Spleen (tissue), 11 donors: Measurements from ENCODE around the gene DHRSX. TPM values are rescaled to one million over a fixed set of nuclear protein-coding genes. Genes with fewer than 3 reads are reported as not detected.

Experiments
- DNase-seq: peaks from one replicate; pipeline ENCODE4 v3.0.0-alpha.2; 2020
- H3K27ac ChIP-seq, 8 donors: fragments of 200-600 bp; sonication (generic) in 7 of 8; 1 replicate in 4 of 8; 2 replicates in 4 of 8; pipeline versions ENCODE4 v1.5.0 to v1.8.0; 2016 to 2021; ENCODE audit warnings: inconsistent platforms in 4 of 8, mild to moderate bottlenecking in 4 of 8, moderate library complexity in 1 of 8
- H3K27me3 ChIP-seq, 7 donors: fragments of 200-600 bp; sonication (generic) in 6 of 7; replicated peaks in 1 of 7; 1 replicate in 4 of 7; 2 replicates in 3 of 7; pipeline versions ENCODE4 v1.5.0 to v1.8.0; 2016 to 2021; ENCODE audit warnings: inconsistent platforms in 3 of 7, mild to moderate bottlenecking in 1 of 7
- H3K36me3 ChIP-seq, 6 donors: fragments of 200-600 bp; sonication (generic) in 5 of 6; 1 replicate in 4 of 6; 2 replicates in 2 of 6; pipeline versions ENCODE4 v1.5.0 to v1.8.0; 2016 to 2021; ENCODE audit warnings: inconsistent platforms in 2 of 6
- H3K4me1 ChIP-seq, 6 donors: fragments of 200-600 bp; sonication (generic) in 5 of 6; 1 replicate in 3 of 6; 2 replicates in 3 of 6; pipeline versions ENCODE4 v1.5.0 to v1.8.0; 2016 to 2021; ENCODE audit warnings: inconsistent platforms in 3 of 6
- H3K4me3 ChIP-seq, 8 donors: fragments of 200-600 bp; sonication (generic) in 7 of 8; 1 replicate in 4 of 8; 2 replicates in 4 of 8; pipeline versions ENCODE4 v1.5.0 to v1.8.0; 2016 to 2021; ENCODE audit warnings: inconsistent platforms in 4 of 8, mild to moderate bottlenecking in 4 of 8, moderate library complexity in 2 of 8
- H3K9me3 ChIP-seq, 8 donors: fragments of 200-600 bp; sonication (generic) in 7 of 8; 1 replicate in 4 of 8; 2 replicates in 4 of 8; pipeline versions ENCODE4 v1.5.0 to v1.8.0; 2016 to 2021; ENCODE audit warnings: inconsistent platforms in 4 of 8
- CTCF ChIP-seq, 11 experiments: fragments of 200-600 bp in 7 of 11; fragments of 450-650 bp in 4 of 11; sonication (generic) in 4 of 11; IDR thresholded peaks in 8 of 11; conservative IDR thresholded peaks in 3 of 11; 1 replicate in 7 of 11; 2 replicates in 4 of 11; pipeline versions ENCODE4 v1.4.0 to v1.8.0; 2016 to 2021; ENCODE audit warnings: antibody characterized with exemption in 11 of 11, inconsistent platforms in 4 of 11, mild to moderate bottlenecking in 1 of 11
- POLR2A ChIP-seq, 3 donors: fragments of 450-650 bp; IDR thresholded peaks; one replicate each; pipeline ENCODE4 v1.5.1; 2017; ENCODE audit warnings: antibody characterized with exemption in 3 of 3, mild to moderate bottlenecking in 1 of 3
- POLR2AphosphoS5 ChIP-seq, 3 donors: sonication (generic); formaldehyde crosslinking; IDR thresholded peaks; one replicate each; pipeline ENCODE4 v1.5.1; 2017; ENCODE audit warnings: antibody characterized with exemption in 3 of 3
- WGBS, 5 donors: extraction: QIAGEN DNeasy Blood & Tissue Kit in 3 of 5; methylation state at CpG; one replicate each; pipeline versions ENCODE4 v1.1.5 to v1.1.7; 2013 to 2018; 5-methylcytosine and 5-hydroxymethylcytosine counted together
- intact Hi-C: fragments of 100-400 bp; cut with DNase I; formaldehyde crosslinking; loops from one replicate; pipeline ENCODE4 v1.15.0; 2023; ENCODE audit warnings: low total_unique reads
- polyA plus RNA-seq, 3 donors: library from polyadenylated mRNA; stranded (reverse); fragments of 200-250 nt; gene quantifications; one replicate each; pipeline ENCODE4 v1.2.1, GENCODE V29; 2013
- total RNA-seq, 7 donors: library from RNA; depleted of rRNA in 3 of 7; stranded (reverse); fragments of >200 nt in 3 of 7; fragmentation: NEBNext Ultra II Directional in 4 of 7; extraction: Animal tissue kit (Norgen Biotek cat#: 25700) in 4 of 7; gene quantifications; one replicate each; pipeline versions ENCODE4 v1.1.0 to v1.2.1, GENCODE V29; 2016 to 2021
- donor health status: healthy with polysubstance abuse.
- donor health status: DM: no; HTN: no; CAD: no; lungs with moderate emphysema.
- donor health status: DM: no; HTN: no; CAD: no.
- donor health status: Bipolar disorder and iron deficiency.
- donor health status: healthy.
- donor health status: DM: no; HTN: no; CAD: no.
- donor health status: DM: yes; HTN: yes; CAD: no.

The DHRSX gene
- total and polyA plus RNA-seq, 10 donors, result 5.5 to 29.6 (median 23.2) TPM

DNA sequence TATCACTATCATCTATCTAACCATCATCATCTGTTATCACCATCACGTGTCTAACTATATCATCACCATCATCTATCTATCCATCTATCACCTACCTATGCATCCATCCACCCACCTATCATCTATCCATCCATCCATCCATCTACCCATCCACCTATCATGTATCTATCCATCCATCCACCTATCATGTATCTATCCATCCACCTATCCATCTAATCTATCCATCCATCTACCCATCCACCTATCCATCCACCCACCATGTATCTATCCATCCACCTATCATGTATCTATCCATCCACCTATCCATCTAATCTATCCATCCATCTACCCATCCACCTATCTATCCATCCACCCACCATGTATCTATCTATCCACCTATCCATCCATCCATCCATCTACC is 316.7 kb downstream of the DHRSX start:
- no peaks in the 10 kb centered on the region for H3K27me3 ChIP-seq
- TF ChIP-seq POLR2A (IDR thresholded peaks at IDR 0.05) (no peak), POLR2AphosphoS5 (IDR thresholded peaks at IDR 0.05) (no peak), CTCF (IDR thresholded peaks at IDR 0.05 in 8 of 11, conservative IDR thresholded peaks at IDR 0.05 in 3 of 11) (no peak)
- no peak overlapping the region for H3K4me3 ChIP-seq
- H3K36me3 ChIP-seq, result no peaks in the 10 kb centered on the region
- no peak overlapping the region for H3K27ac ChIP-seq
- no peak for DNase-seq
- intact Hi-C loops, result no loop called here
- H3K4me1 ChIP-seq, result no peaks in the 10 kb centered on the region
- 92 to 100% (median 97%) methylated on average over 1 of the region's 1 CpG for WGBS, 5 donors
- H3K9me3 ChIP-seq, result peaks cover 0 to 35% (median 13%) of the 10 kb centered on the region in 8 donors

- no peak for TF ChIP-seq CTCF (IDR thresholded peaks at IDR 0.05 in 8 of 11, conservative IDR thresholded peaks at IDR 0.05 in 3 of 11)
- TF ChIP-seq POLR2A (IDR thresholded peaks at IDR 0.05), result no peak
- TF ChIP-seq POLR2AphosphoS5 (IDR thresholded peaks at IDR 0.05), result no peak
- DNase-seq, result no peak
- intact Hi-C loops, result no loop called here
- no peaks in the 10 kb centered on the region for H3K4me1 ChIP-seq
- 84 to 89% (median 88%) methylated on average over 13 to 14 of the region's 14 CpGs for WGBS, 5 donors
- H3K27ac ChIP-seq, result no peak overlapping the region
- H3K4me3 ChIP-seq, result no peak overlapping the region
- peaks cover 0 to 30% (median 13%) of the 10 kb centered on the region in 8 donors for H3K9me3 ChIP-seq
- no peaks in the 10 kb centered on the region for H3K27me3 ChIP-seq
- H3K36me3 ChIP-seq, result no peaks in the 10 kb centered on the region
These were observed 317.5 kb downstream of the DHRSX start for GRCh38 chrX:2183193-2183725.

GRCh38 chrX:2177541-2177940 is 323.2 kb downstream of the DHRSX start:
- H3K36me3 ChIP-seq, result no peaks in the 10 kb centered on the region
- TF ChIP-seq POLR2AphosphoS5 (IDR thresholded peaks at IDR 0.05), result no peak
- no peak for TF ChIP-seq POLR2A (IDR thresholded peaks at IDR 0.05)
- TF ChIP-seq CTCF (IDR thresholded peaks at IDR 0.05 in 8 of 11, conservative IDR thresholded peaks at IDR 0.05 in 3 of 11), result no peak
- WGBS, 5 donors, result 92 to 96% (median 94%) methylated on average over 14 of the region's 14 CpGs
- intact Hi-C loops, result no loop called here
- H3K27ac ChIP-seq, result no peak overlapping the region
- no peak for DNase-seq
- no peaks in the 10 kb centered on the region for H3K4me1 ChIP-seq
- no peak overlapping the region for H3K4me3 ChIP-seq
- H3K27me3 ChIP-seq, result no peaks in the 10 kb centered on the region
- peaks cover 0 to 7% (median 0%) of the 10 kb centered on the region in 8 donors for H3K9me3 ChIP-seq

DNA sequence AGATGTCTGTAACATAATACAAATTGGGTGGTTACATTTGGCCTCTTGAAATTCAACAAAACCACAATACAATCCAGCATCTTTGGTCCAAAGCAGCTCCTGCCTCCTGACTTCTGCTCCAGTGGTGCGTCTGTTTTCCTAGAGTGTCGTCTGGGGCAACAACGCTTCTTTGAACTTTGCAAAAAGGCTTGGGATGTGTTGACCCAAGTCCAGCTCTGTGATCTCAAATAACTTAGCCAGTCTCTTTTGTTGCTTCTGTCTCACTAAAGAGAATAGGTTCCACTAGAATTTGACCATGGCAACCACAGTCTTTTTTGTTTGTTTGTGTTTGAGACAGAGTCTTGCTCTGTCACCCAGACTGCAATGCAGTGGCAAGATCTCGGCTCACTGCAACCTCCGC is 324.0 kb downstream of the DHRSX start:
- intact Hi-C loops, result no loop called here
- peaks cover 0 to 7% (median 0%) of the 10 kb centered on the region in 8 donors for H3K9me3 ChIP-seq
- no peak for TF ChIP-seq POLR2AphosphoS5 (IDR thresholded peaks at IDR 0.05)
- no peak for TF ChIP-seq POLR2A (IDR thresholded peaks at IDR 0.05)
- TF ChIP-seq CTCF (IDR thresholded peaks at IDR 0.05 in 8 of 11, conservative IDR thresholded peaks at IDR 0.05 in 3 of 11), result no peak
- DNase-seq, result no peak
- H3K27me3 ChIP-seq, result no peaks in the 10 kb centered on the region
- 89 to 95% (median 93%) methylated on average over 5 of the region's 5 CpGs for WGBS, 5 donors
- no peaks in the 10 kb centered on the region for H3K4me1 ChIP-seq
- H3K27ac ChIP-seq, result no peak overlapping the region
- no peaks in the 10 kb centered on the region for H3K36me3 ChIP-seq
- H3K4me3 ChIP-seq, result no peak overlapping the region
